ENCODE results near the gene ZNF473.

Gene ZNF473

GRCh38 chr19:50003810-50004419, 21.9 kb upstream of the ZNF473 start:
- DNase-seq = no peak

GRCh38 chr19:50005428-50005827, 20.4 kb upstream of the ZNF473 start:
- DNase-seq = no peak

- DNase-seq = no peak
Observed at GRCh38 chr19:50007170-50007569, 18.6 kb upstream of the ZNF473 start.

- no peak for DNase-seq
Observed at GRCh38 chr19:50007947-50008346, 17.9 kb upstream of the ZNF473 start.

- no peak for DNase-seq
Observed at GRCh38 chr19:50008532-50008931, 17.3 kb upstream of the ZNF473 start.

- no peak for DNase-seq
Observed at GRCh38 chr19:50016225-50016807, 9.5 kb upstream of the ZNF473 start.

GRCh38 chr19:50020481-50020880, 5.3 kb upstream of the ZNF473 start:
- DNase-seq = no peak

- DNase-seq = no peak
Observed at GRCh38 chr19:50022823-50023222, 3.0 kb upstream of the ZNF473 start.

GRCh38 chr19:50024719-50025021, 1.1 kb upstream of the ZNF473 start:
- DNase-seq = no peak

- peak; percentile 98 for DNase-seq
Observed at GRCh38 chr19:50025022-50025793, 597 bp upstream of the ZNF473 start, which contains the start of gene VRK3. TSS of gene VRK3 (minus strand) at chr19:50025372. CDS start at chr19:50016162, 9,210 bp downstream.

GRCh38 chr19:50026550-50026906, 723 bp downstream of the ZNF473 start:
- DNase-seq = no peak

GRCh38 chr19:50030225-50030624, 4.4 kb downstream of the ZNF473 start:
- no peak for DNase-seq

GRCh38 chr19:50030937-50031336, 5.1 kb downstream of the ZNF473 start:
- DNase-seq = no peak

- no peak for DNase-seq
Observed at GRCh38 chr19:50036908-50037307, 11.1 kb downstream of the ZNF473 start.

- DNase-seq = no peak
Observed at GRCh38 chr19:50039968-50040367, 14.2 kb downstream of the ZNF473 start.

GRCh38 chr19:50040967-50041366, 15.2 kb downstream of the ZNF473 start:
- no peak for DNase-seq

GRCh38 chr19:50042363-50043024, 16.7 kb downstream of the ZNF473 start:
- no peak for DNase-seq

GRCh38 chr19:50043967-50044366, 18.2 kb downstream of the ZNF473 start:
- no peak for DNase-seq

GRCh38 chr19:50044922-50045321, 19.1 kb downstream of the ZNF473 start:
- no peak for DNase-seq

GRCh38 chr19:50046649-50047503, 21.1 kb downstream of the ZNF473 start:
- DNase-seq = peak; percentile 48

GRCh38 chr19:50047671-50048070, 21.9 kb downstream of the ZNF473 start:
- DNase-seq = no peak

GRCh38 chr19:50050406-50051227, 24.8 kb downstream of the ZNF473 start:
- peak; percentile 73 for DNase-seq

Data from NCI-H1048 (cell line).